GM12878 (cell line): ENCODE results near the gene PDIA5. TPM values are rescaled to one million over a fixed set of nuclear protein-coding genes. Genes with fewer than 3 reads are reported as not detected.

Experiments
- ATAC-seq: fragments of 200-7000 bp; cut with Tn5 transposase; 3 replicates; pipeline ENCODE4 v1.9.1; 2020; ENCODE audit warnings: mild to moderate bottlenecking, moderate library complexity
- BruUV-seq: library from RNA; stranded (reverse); fragments of 400-500 nt; replicated peaks from 2 replicates; lab custom pipeline; 2021; lab: Mats Ljungman, UMichigan
- CTCF ChIA-PET: fragments of 300-600 bp; sonication (Branson Sonifier 250); formaldehyde crosslinking; extraction: SDS; loops from one replicate; lab custom pipeline; 2021; ENCODE audit warnings: inconsistent platforms; lab: Yijun Ruan, JAX
- POLR2A ChIA-PET: fragments of 350-600 bp; formaldehyde crosslinking; extraction: SDS; loops from one replicate; lab custom pipeline; 2021; ENCODE audit warnings: inconsistent platforms; lab: Charles Lee
- RAD21 ChIA-PET: fragments of 300-600 bp; sonication (Branson Sonifier 250); formaldehyde crosslinking; loops from one replicate; lab custom pipeline; 2023; ENCODE audit warnings: antibody characterized with exemption; ENCODE audit not compliant: unreplicated experiment; lab: Charles Lee
- SMC1A ChIA-PET: fragments of 300-600 bp; sonication (Branson Sonifier 250); formaldehyde crosslinking; loops from one replicate; lab custom pipeline; 2023; ENCODE audit not compliant: unreplicated experiment, uncharacterized antibody; lab: Charles Lee
- DNase-seq: peaks from one replicate; pipeline ENCODE4 v3.0.0-alpha.2; 2011; ENCODE audit warnings: low read depth, low spot score
- FAIRE-seq: peaks from 3 replicates; lab custom pipeline; 2011; peaks lifted over from hg19 to GRCh38; lab: Jason Lieb, UNC
- H2AFZ ChIP-seq: 2 replicates; pipeline ENCODE4 v1.6.0; 2011; ENCODE audit warnings: low read depth, low read length, control low read depth; ENCODE audit not compliant: control insufficient read depth
- H3K27ac ChIP-seq: 2 replicates; pipeline ENCODE4 v1.5.1; 2011; ENCODE audit warnings: control low read depth; ENCODE audit not compliant: control insufficient read depth, insufficient read depth
- H3K27me3 ChIP-seq, 2 experiments: replicated peaks in 1 of 2; 2 replicates each; pipeline versions ENCODE4 v1.6.0 to v1.6.1; 2011; ENCODE audit warnings: low read length in 1 of 2; ENCODE audit not compliant: control insufficient read depth in 2 of 2, insufficient read depth in 2 of 2
- H3K36me3 ChIP-seq, 2 experiments: 2 replicates each; pipeline ENCODE4 v1.5.1; 2011; ENCODE audit warnings: low read length in 1 of 2; ENCODE audit not compliant: control insufficient read depth in 2 of 2, insufficient read depth in 2 of 2
- H3K4me1 ChIP-seq: 2 replicates; pipeline ENCODE4 v1.6.1; 2011; ENCODE audit warnings: mild to moderate bottlenecking, low read length, moderate library complexity, mixed read lengths; ENCODE audit not compliant: control insufficient read depth, insufficient read depth
- H3K4me2 ChIP-seq: 2 replicates; pipeline ENCODE4 v1.6.0; 2011; ENCODE audit warnings: control low read depth; ENCODE audit not compliant: control insufficient read depth, insufficient read depth
- H3K4me3 ChIP-seq: fragments of 200-600 bp; sonication (generic); 2 replicates; pipeline ENCODE4 v1.5.1; 2016
- H3K79me2 ChIP-seq: 2 replicates; pipeline ENCODE4 v1.6.0; 2011; ENCODE audit warnings: low read length; ENCODE audit not compliant: control insufficient read depth, insufficient read depth
- H3K9ac ChIP-seq: 2 replicates; pipeline ENCODE4 v1.8.0; 2011; ENCODE audit warnings: low read length, control low read depth, mixed read lengths; ENCODE audit not compliant: control insufficient read depth, insufficient read depth
- H3K9me3 ChIP-seq: replicated peaks from 3 replicates; pipeline ENCODE4 v1.5.1; 2011; ENCODE audit warnings: mild to moderate bottlenecking, low read length; ENCODE audit not compliant: control insufficient read depth, insufficient read depth
- H4K20me1 ChIP-seq: 2 replicates; pipeline ENCODE4 v1.6.0; 2011; ENCODE audit not compliant: control insufficient read depth, insufficient read depth
- CHD4 ChIP-seq: fragments of 200-600 bp; sonication (generic); IDR thresholded peaks from 2 replicates; pipeline ENCODE4 v1.6.1; 2016; ENCODE audit warnings: mild to moderate bottlenecking
- IRF3 ChIP-seq: fragments of 450-650 bp; IDR thresholded peaks from 2 replicates; pipeline ENCODE4 v1.6.1; 2014; ENCODE audit warnings: mild to moderate bottlenecking
- PAX8 ChIP-seq: fragments of 450-650 bp; IDR thresholded peaks from 2 replicates; pipeline ENCODE4 v1.6.1; 2017; ENCODE audit warnings: mild to moderate bottlenecking, moderate library complexity
- WGBS: methylation state at CpG from one replicate; pipeline ENCODE4 v1.1.6; 2016; ENCODE audit warnings: low lambda C conversion rate; ENCODE audit not compliant: insufficient replicate concordance, insufficient coverage; ENCODE audit errors: missing lambda C conversion rate; 5-methylcytosine and 5-hydroxymethylcytosine counted together
- in situ Hi-C: fragments of 300-500 bp; cut with MboI; formaldehyde crosslinking; loops from 9 replicates; pipeline ENCODE4 v1.14.3; 2018; ENCODE audit warnings: mixed read lengths
- intact Hi-C: fragments of 100-400 bp; cut with micrococcal nuclease; formaldehyde crosslinking; loops from one replicate; pipeline ENCODE4 v1.14.2; 2022; ENCODE audit not compliant: unreplicated experiment
- polyA plus RNA-seq, 11 experiments: library from polyadenylated mRNA; depleted of rRNA in 4 of 11; unstranded in 6 of 11; stranded (reverse) in 5 of 11; fragments of >200 nt; fragmentation: Nextera tagmentation in 4 of 11; fragmentation: Illumina TruSeq in 1 of 11; extraction: Ambion mirVana in 4 of 11; extraction: Trizol in 1 of 11; gene quantifications; 1 replicate in 1 of 11; 2 replicates in 10 of 11; pipeline versions ENCODE4 v1.2.1 to v1.2.3, GENCODE V29; 2011 to 2016; ENCODE audit warnings: inconsistent platforms in 2 of 11, missing spikeins in 2 of 11, low read depth in 1 of 11
- total RNA-seq, 4 experiments: library from RNA; depleted of rRNA in 3 of 4; stranded (reverse); fragments of >200 nt in 3 of 4; fragmentation: Illumina TruSeq in 1 of 4; extraction: Trizol in 1 of 4; gene quantifications; 2 replicates each; pipeline versions ENCODE4 v1.2.1 to v1.2.3, GENCODE V29; 2013 to 2021
- TF ChIP-seq, protein P1 (sequence below): IDR thresholded peaks from 2 replicates; pipeline ENCODE4 v1.6.1; 2011; ENCODE audit warnings: borderline replicate concordance, low read depth, mild to moderate bottlenecking, moderate library complexity, low read length; ENCODE audit not compliant: insufficient read depth, poor library complexity, severe bottlenecking

PDIA5 gene
- total and polyA plus RNA-seq, 10 of the 15 experiments (the other 5 are each of a cell fraction or from before 2014, with no cell fraction given) = 4.1 to 24.8 (median 19.2) TPM

DNA sequence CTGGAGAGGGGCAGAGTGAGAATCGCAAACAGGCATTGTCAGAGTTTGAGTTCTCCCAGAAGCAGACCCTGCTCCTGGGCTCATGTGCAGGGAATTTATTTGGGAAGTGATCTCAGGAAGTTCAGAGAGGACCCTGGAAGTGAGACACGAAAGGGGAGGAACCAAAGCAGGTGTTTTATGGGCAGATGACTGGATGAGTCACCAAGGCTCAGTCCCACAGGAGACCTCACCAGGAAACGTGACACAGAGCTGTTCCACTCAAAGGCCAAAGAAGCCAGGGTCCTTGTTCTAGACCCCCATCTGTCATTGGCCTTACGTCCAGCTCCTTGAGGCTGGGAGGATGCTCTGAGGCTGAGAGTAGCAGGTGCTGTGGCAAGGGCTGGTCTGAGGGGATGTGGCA lies 91.5 kb downstream of the PDIA5 start (continued):
- TF ChIP-seq, protein P1, sequence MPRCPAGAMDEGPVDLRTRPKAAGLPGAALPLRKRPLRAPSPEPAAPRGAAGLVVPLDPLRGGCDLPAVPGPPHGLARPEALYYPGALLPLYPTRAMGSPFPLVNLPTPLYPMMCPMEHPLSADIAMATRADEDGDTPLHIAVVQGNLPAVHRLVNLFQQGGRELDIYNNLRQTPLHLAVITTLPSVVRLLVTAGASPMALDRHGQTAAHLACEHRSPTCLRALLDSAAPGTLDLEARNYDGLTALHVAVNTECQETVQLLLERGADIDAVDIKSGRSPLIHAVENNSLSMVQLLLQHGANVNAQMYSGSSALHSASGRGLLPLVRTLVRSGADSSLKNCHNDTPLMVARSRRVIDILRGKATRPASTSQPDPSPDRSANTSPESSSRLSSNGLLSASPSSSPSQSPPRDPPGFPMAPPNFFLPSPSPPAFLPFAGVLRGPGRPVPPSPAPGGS = no peak
- TF ChIP-seq PAX8 (no peak), CHD4 (no peak)

GRCh38 chr3:123158899-123159390 lies 92.1 kb downstream of the PDIA5 start:
- no peaks in the 10 kb centered on the region for H3K27me3 ChIP-seq
- H2AFZ ChIP-seq = no peak overlapping the region
- SMC1A ChIA-PET = interaction anchor here (1.0 to 1.1 kb wide), 2 partner anchors 10 to 34 kb away, joined by 3 read pairs; no protein-coding TSS in a partner anchor
- H3K79me2 ChIP-seq = no peaks in the 10 kb centered on the region
- no peak overlapping the region for H3K4me3 ChIP-seq
- POLR2A ChIA-PET = interaction anchor here (0.6 kb wide), 1 partner anchor 24 kb away, joined by 3 read pairs; no protein-coding TSS in a partner anchor
- FAIRE-seq (no peak), ATAC-seq (no peak), DNase-seq (no peak)
- 94% methylated on average over 10 of the region's 10 CpGs for WGBS
- no peak overlapping the region for H3K27ac ChIP-seq
- in situ Hi-C loops (no loop called here), intact Hi-C loops (no loop called here)
- H3K4me1 ChIP-seq = no peaks in the 10 kb centered on the region
- peaks cover 4 to 12% of the 10 kb centered on the region in 2 experiments; a peak in 3 of 4 replicates for H3K36me3 ChIP-seq
- RAD21 ChIA-PET = no interaction called here
- H3K9me3 ChIP-seq = no peaks in the 10 kb centered on the region
- no peak overlapping the region for H3K9ac ChIP-seq
- BruUV-seq = no TSS peak
- no peaks in the 10 kb centered on the region for H4K20me1 ChIP-seq
- H3K4me2 ChIP-seq = no peak overlapping the region
- TF ChIP-seq IRF3 = no peak
- CTCF ChIA-PET = interaction anchor here (1.1 kb wide), 1 partner anchor 59 kb away, joined by 3 read pairs; no protein-coding TSS in a partner anchor
